DMS53 (cell line): ENCODE measurements around the gene GNMT.
A peak's percentile ranks its signal among the peaks of the same experiment; 100 is the strongest.
"Not testable (repeated sequence)": the region's sequence is repeated elsewhere in the genome, so short reads cannot be mapped to it uniquely, and the experiment has no call there.

Experiments
- DNase-seq: peaks from one replicate; lab custom pipeline; 2025; lab: John Stamatoyannopoulos, UW

GNMT gene

GRCh38 chr6:42974919-42975505, 14.5 kb downstream of the GNMT start:
- DNase-seq, result no peak

- DNase-seq, result peak; percentile 71
These were observed 17.9 kb downstream of the GNMT start for GRCh38 chr6:42978487-42978838.

GRCh38 chr6:42978839-42979522, 18.4 kb downstream of the GNMT start, which contains the start of gene PEX6:
Gene PEX6, minus strand, starts transcription at chr6:42979181. Its CDS starts 31 bp downstream, at chr6:42979150.
- peak; percentile 93 for DNase-seq

- DNase-seq, result no peak
These were observed 19.1 kb downstream of the GNMT start for GRCh38 chr6:42979523-42980177.

GRCh38 chr6:42981836-42982235, 21.3 kb downstream of the GNMT start:
- DNase-seq, result no peak

GRCh38 chr6:42984001-42984923, 23.7 kb downstream of the GNMT start, which contains the start of gene PPP2R5D:
Gene PPP2R5D, plus strand, starts transcription at chr6:42984570. Its CDS starts 108 bp downstream, at chr6:42984678.
- DNase-seq, result peak; percentile 100

GRCh38 chr6:42984924-42985475, 24.4 kb downstream of the GNMT start:
- no peak for DNase-seq

GRCh38 chr6:42987533-42988451, 27.2 kb downstream of the GNMT start:
- DNase-seq, result no peak

- no peak for DNase-seq
These were observed 28.0 kb downstream of the GNMT start for GRCh38 chr6:42988486-42989020.

GRCh38 chr6:42989923-42990322, 29.4 kb downstream of the GNMT start:
- no peak for DNase-seq

GRCh38 chr6:42993445-42993844, 32.9 kb downstream of the GNMT start:
- no peak for DNase-seq

GRCh38 chr6:42996513-42996912, 36.0 kb downstream of the GNMT start:
- DNase-seq, result no peak

GRCh38 chr6:42998205-42998604, 37.7 kb downstream of the GNMT start:
- not testable (repeated sequence) for DNase-seq

- no peak for DNase-seq
These were observed 41.3 kb downstream of the GNMT start for GRCh38 chr6:43001843-43002242.

GRCh38 chr6:43005844-43006243, 45.3 kb downstream of the GNMT start:
- DNase-seq, result no peak

GRCh38 chr6:43006251-43006650, 45.7 kb downstream of the GNMT start:
- DNase-seq, result no peak

GRCh38 chr6:43007126-43007525, 46.6 kb downstream of the GNMT start:
- no peak for DNase-seq

- peak; percentile 74 for DNase-seq
These were observed 48.6 kb downstream of the GNMT start for GRCh38 chr6:43009124-43009523.

GRCh38 chr6:43011207-43011606, 50.7 kb downstream of the GNMT start:
- no peak for DNase-seq

GRCh38 chr6:43012364-43012763, 51.8 kb downstream of the GNMT start:
- no peak for DNase-seq
